Fibroblast of peridontal ligament (primary cell): ENCODE data around the gene ZBTB2.
A peak's percentile ranks its signal among the peaks of the same experiment; 100 is the strongest.
"Not testable (repeated sequence)": the region's sequence is repeated elsewhere in the genome, so short reads cannot be mapped to it uniquely, and the experiment has no call there.

Experiments used
- DNase-seq: peaks from one replicate; pipeline ENCODE4 v3.0.0-alpha.2; 2010; ENCODE audit errors: extremely low read depth

Gene ZBTB2

GRCh38 chr6:151330130-151330696 lies 61.1 kb downstream of the ZBTB2 start:
- peak; percentile 92 for DNase-seq

GRCh38 chr6:151327101-151327500 lies 64.3 kb downstream of the ZBTB2 start:
- no peak for DNase-seq

- DNase-seq, result peak; percentile 21
Measured at GRCh38 chr6:151326116-151326825, 65.1 kb downstream of the ZBTB2 start.

GRCh38 chr6:151325075-151326050 lies 66.0 kb downstream of the ZBTB2 start:
- DNase-seq, result peak; percentile 76

GRCh38 chr6:151324488-151324825 lies 66.9 kb downstream of the ZBTB2 start:
- no peak for DNase-seq

GRCh38 chr6:151323791-151324487 lies 67.4 kb downstream of the ZBTB2 start:
- DNase-seq, result peak; percentile 94

GRCh38 chr6:151322570-151322969 lies 68.8 kb downstream of the ZBTB2 start:
- DNase-seq, result no peak

- no peak for DNase-seq
Measured at GRCh38 chr6:151321438-151321837, 69.9 kb downstream of the ZBTB2 start.

- DNase-seq, result no peak
Measured at GRCh38 chr6:151320140-151320539, 71.2 kb downstream of the ZBTB2 start.

GRCh38 chr6:151317995-151318365 lies 73.4 kb downstream of the ZBTB2 start:
- DNase-seq, result no peak

- DNase-seq, result peak; percentile 77
Measured at GRCh38 chr6:151317103-151317994, 74.0 kb downstream of the ZBTB2 start.

- not testable (repeated sequence) for DNase-seq
Measured at GRCh38 chr6:151315661-151316060, 75.7 kb downstream of the ZBTB2 start.
